Suprapubic skin (tissue), 4 donors: ENCODE data around the gene IFIH1. TPM values are rescaled to one million over a fixed set of nuclear protein-coding genes. Genes with fewer than 3 reads are reported as not detected.

ENCODE experiments used
- DNase-seq, 2 donors: peaks; one replicate each; pipeline ENCODE4 v3.0.0-alpha.2; 2019; ENCODE audit warnings: low spot score in 2 of 2
- H3K27ac ChIP-seq: fragments of 200-600 bp; sonication (generic); one replicate; pipeline ENCODE4 v1.5.1; 2019
- H3K27me3 ChIP-seq: fragments of 200-600 bp; sonication (generic); one replicate; pipeline ENCODE4 v1.5.1; 2019
- H3K36me3 ChIP-seq: fragments of 200-600 bp; sonication (generic); one replicate; pipeline ENCODE4 v1.5.1; 2019
- H3K4me1 ChIP-seq: fragments of 200-600 bp; sonication (generic); one replicate; pipeline ENCODE4 v1.5.1; 2019
- H3K4me3 ChIP-seq: fragments of 200-600 bp; sonication (generic); one replicate; pipeline ENCODE4 v1.5.1; 2019; ENCODE audit warnings: mild to moderate bottlenecking
- H3K9me3 ChIP-seq: fragments of 200-600 bp; sonication (generic); one replicate; pipeline ENCODE4 v1.5.1; 2019
- EP300 ChIP-seq: sonication (generic); formaldehyde crosslinking; IDR thresholded peaks from one replicate; pipeline ENCODE4 v1.6.1; 2017; ENCODE audit warnings: antibody characterized with exemption
- POLR2A ChIP-seq, 2 donors: fragments of 450-650 bp; IDR thresholded peaks; one replicate each; pipeline ENCODE4 v1.6.1; 2017; ENCODE audit warnings: antibody characterized with exemption in 2 of 2, mild to moderate bottlenecking in 2 of 2, moderate library complexity in 2 of 2
- POLR2AphosphoS5 ChIP-seq, 3 donors: sonication (generic); formaldehyde crosslinking; IDR thresholded peaks; one replicate each; pipeline ENCODE4 v1.6.1; 2017; ENCODE audit warnings: antibody characterized with exemption in 3 of 3
- WGBS: methylation state at CpG from one replicate; pipeline ENCODE4 v1.1.5; 2018; 5-methylcytosine and 5-hydroxymethylcytosine counted together
- total RNA-seq, 4 donors: library from RNA; depleted of rRNA; stranded (reverse); fragments of >200 nt; gene quantifications; one replicate each; pipeline ENCODE4 v1.1.0, GENCODE V29; 2016
- TF ChIP-seq, protein P1 (sequence below), 2 donors: fragments of 200-600 bp in 1 of 2; fragments of 450-650 bp in 1 of 2; sonication (generic) in 1 of 2; IDR thresholded peaks; one replicate each; pipeline ENCODE4 v1.5.1; 2016 to 2019; ENCODE audit warnings: antibody characterized with exemption in 2 of 2, mild to moderate bottlenecking in 1 of 2, moderate library complexity in 1 of 2

Gene IFIH1
- total RNA-seq, 4 donors from 2014 or later, result 8.7 to 20.7 (median 16.2) TPM

DNA sequence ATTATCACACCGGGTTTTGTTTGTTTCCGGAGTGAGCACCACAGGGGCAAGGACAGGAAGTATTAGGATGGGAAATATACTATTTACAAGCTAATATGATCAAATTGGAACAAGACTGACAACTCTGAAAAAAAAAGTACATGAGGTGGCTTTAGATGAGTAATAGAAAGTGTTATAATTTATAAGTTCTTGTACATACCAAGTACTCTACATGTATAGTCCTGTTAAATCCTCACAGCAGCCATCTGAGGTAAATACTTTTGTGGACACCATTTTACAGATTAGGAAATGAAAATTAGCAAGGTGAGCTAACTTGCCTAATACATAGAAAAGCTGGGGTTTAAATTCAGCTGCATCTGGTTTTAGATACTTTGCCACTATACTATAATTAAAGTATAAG is 86.5 kb downstream of the IFIH1 start:
- Histone ChIP-seq H3K9me3 (no peaks in the 10 kb centered on the region), H3K36me3 (no peaks in the 10 kb centered on the region), H3K27ac (no peak overlapping the region), H3K4me1 (peaks cover 3% of the 10 kb centered on the region), H3K27me3 (no peaks in the 10 kb centered on the region), H3K4me3 (no peak overlapping the region)
- TF ChIP-seq POLR2A (IDR thresholded peaks at IDR 0.05) (no peak), EP300 (no peak), POLR2AphosphoS5 (IDR thresholded peaks at IDR 0.05) (no peak)
- TF ChIP-seq, protein P1, sequence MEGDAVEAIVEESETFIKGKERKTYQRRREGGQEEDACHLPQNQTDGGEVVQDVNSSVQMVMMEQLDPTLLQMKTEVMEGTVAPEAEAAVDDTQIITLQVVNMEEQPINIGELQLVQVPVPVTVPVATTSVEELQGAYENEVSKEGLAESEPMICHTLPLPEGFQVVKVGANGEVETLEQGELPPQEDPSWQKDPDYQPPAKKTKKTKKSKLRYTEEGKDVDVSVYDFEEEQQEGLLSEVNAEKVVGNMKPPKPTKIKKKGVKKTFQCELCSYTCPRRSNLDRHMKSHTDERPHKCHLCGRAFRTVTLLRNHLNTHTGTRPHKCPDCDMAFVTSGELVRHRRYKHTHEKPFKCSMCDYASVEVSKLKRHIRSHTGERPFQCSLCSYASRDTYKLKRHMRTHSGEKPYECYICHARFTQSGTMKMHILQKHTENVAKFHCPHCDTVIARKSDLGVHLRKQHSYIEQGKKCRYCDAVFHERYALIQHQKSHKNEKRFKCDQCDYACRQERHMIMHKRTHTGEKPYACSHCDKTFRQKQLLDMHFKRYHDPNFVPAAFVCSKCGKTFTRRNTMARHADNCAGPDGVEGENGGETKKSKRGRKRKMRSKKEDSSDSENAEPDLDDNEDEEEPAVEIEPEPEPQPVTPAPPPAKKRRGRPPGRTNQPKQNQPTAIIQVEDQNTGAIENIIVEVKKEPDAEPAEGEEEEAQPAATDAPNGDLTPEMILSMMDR (IDR thresholded peaks at IDR 0.05), result no peak
- no peak for DNase-seq
- 55% methylated on average over 2 of the region's 2 CpGs for WGBS

DNA sequence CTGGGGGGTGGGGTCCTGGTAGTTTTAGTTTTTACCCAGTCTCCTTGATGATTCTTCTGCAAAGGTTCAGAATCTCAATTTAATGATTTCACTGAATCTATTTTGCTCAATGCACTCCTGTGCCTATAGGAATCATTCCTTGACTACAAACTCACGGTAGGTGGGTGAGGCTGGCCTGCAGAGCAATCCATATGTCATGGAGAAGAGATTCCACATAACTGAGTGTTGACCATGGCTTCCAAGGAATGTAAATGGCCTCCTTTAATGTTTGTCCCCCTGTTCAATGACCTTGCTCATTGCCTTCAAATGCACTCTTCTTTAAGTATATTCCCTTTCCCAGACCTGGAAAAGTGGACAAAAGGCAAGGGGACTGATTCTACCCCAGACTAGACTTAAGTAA is 87.7 kb downstream of the IFIH1 start:
- H3K27me3 ChIP-seq, result no peaks in the 10 kb centered on the region
- no peak for TF ChIP-seq EP300
- no peak for TF ChIP-seq POLR2A (IDR thresholded peaks at IDR 0.05)
- H3K4me1 ChIP-seq, result peaks cover 3% of the 10 kb centered on the region
- H3K9me3 ChIP-seq, result no peaks in the 10 kb centered on the region
- 83% methylated on average over 1 of the region's 1 CpG for WGBS
- no peak overlapping the region for H3K4me3 ChIP-seq
- H3K27ac ChIP-seq, result no peak overlapping the region
- no peaks in the 10 kb centered on the region for H3K36me3 ChIP-seq
- no peak for DNase-seq

DNA sequence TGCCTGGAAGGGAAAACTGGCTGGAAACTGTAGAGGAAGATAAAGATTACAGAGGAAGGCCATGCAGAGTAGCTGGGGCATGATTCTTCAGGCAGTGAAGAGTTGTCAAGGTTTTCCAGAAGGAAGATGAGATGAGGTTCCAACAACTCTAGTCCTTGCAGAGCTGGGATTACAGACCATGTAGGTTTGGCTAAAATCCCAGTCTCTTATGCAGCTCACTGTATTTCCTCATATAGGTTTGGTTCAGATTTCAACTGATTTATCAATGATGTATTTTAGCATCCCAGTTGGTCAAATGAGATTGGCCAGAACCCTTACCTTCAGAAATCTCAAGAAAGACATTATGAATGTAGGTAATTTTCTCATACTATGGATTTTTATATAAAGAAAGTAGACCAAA is 91.6 kb downstream of the IFIH1 start:
- Histone ChIP-seq H3K27ac (no peak overlapping the region), H3K9me3 (no peaks in the 10 kb centered on the region), H3K27me3 (no peaks in the 10 kb centered on the region), H3K4me1 (peaks cover 4% of the 10 kb centered on the region), H3K36me3 (no peaks in the 10 kb centered on the region), H3K4me3 (no peak overlapping the region)
- no peak for DNase-seq
- TF ChIP-seq EP300 (no peak), POLR2A (IDR thresholded peaks at IDR 0.05) (no peak), POLR2AphosphoS5 (IDR thresholded peaks at IDR 0.05) (no peak)
- TF ChIP-seq, protein P1 (IDR thresholded peaks at IDR 0.05), result no peak

DNA sequence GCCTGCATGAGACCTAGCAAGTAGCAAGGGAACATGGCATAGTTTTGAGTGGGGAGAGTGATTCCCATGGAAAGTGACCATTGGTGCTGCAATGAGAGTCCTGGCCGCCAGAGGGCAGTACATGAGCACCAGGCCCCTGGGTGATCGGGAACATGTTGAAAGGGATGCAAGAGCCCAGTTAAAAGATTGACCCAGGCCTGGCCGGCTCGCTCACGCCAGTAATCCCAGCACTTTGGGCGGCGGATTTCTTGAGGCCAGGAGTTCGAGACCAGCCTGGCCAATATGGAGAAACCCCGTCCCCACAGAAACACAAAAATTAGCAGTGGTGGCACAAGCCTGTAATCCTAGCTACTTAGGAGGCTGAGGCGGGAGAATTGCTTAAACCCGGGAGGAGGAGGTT is 97.4 kb downstream of the IFIH1 start:
- Histone ChIP-seq H3K27me3 (no peaks in the 10 kb centered on the region), H3K27ac (no peak overlapping the region), H3K4me3 (no peak overlapping the region), H3K36me3 (no peaks in the 10 kb centered on the region), H3K4me1 (peaks cover 20% of the 10 kb centered on the region), H3K9me3 (no peaks in the 10 kb centered on the region)
- TF ChIP-seq, protein P1 (IDR thresholded peaks at IDR 0.05), result peak; percentile 42 to 80
- TF ChIP-seq POLR2AphosphoS5 (IDR thresholded peaks at IDR 0.05), result no peak
- WGBS, result 61% methylated on average over 10 of the region's 11 CpGs
- DNase-seq, result peak; percentile 79 to 83

DNA sequence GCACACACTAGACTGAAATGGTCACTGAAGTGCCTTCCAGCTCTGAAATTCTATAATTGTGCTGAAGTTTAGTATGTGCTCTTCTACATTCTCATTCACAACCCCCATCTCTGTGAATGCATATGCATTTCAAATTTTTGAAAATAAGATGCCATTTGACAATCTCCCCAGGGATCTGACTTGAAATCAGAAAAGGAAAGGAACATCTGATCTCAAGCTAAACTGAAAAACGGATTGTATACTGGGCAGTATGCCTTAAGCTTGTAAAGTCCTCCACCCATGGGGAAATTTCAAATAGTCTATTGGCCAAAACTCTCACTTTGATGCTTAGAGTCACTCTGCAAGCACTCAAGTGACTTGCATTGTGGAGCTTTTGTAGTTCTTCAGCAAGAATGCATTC is 98.1 kb downstream of the IFIH1 start:
- no peak for TF ChIP-seq POLR2A (IDR thresholded peaks at IDR 0.05)
- TF ChIP-seq, protein P1 (IDR thresholded peaks at IDR 0.05), result no peak
- TF ChIP-seq POLR2AphosphoS5 (IDR thresholded peaks at IDR 0.05), result no peak
- TF ChIP-seq EP300, result no peak
- Histone ChIP-seq H3K4me1 (peaks cover 20% of the 10 kb centered on the region), H3K27me3 (no peaks in the 10 kb centered on the region), H3K36me3 (no peaks in the 10 kb centered on the region), H3K9me3 (no peaks in the 10 kb centered on the region), H3K27ac (no peak overlapping the region), H3K4me3 (no peak overlapping the region)
- 40% methylated on average over 1 of the region's 1 CpG for WGBS
- DNase-seq, result no peak

DNA sequence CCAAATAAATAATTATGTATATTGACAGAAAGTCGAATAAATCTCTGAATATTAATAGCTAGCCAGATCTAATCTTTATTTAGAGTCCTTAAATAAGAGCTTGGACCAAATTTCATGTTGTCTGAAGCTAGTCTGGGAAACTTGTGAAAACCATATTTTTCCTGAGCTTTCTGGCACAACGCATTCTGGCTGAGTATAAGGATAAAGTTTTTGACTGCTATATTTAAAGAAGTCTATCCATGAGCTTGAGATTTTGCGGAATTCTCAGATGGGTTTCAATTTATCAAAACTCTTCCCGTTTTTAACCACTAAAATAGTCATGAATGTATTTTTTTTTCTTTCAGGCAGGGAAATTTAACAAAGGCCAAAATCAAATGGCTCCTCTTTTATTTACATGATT is 99.1 kb downstream of the IFIH1 start:
- Histone ChIP-seq H3K36me3 (no peaks in the 10 kb centered on the region), H3K9me3 (no peaks in the 10 kb centered on the region), H3K27ac (no peak overlapping the region), H3K4me3 (no peak overlapping the region), H3K27me3 (no peaks in the 10 kb centered on the region), H3K4me1 (peaks cover 20% of the 10 kb centered on the region)
- DNase-seq, result no peak
- WGBS, result 65% methylated on average over 4 of the region's 4 CpGs
- TF ChIP-seq POLR2A (IDR thresholded peaks at IDR 0.05), result no peak
- no peak for TF ChIP-seq EP300
- TF ChIP-seq, protein P1 (IDR thresholded peaks at IDR 0.05), result no peak
- TF ChIP-seq POLR2AphosphoS5 (IDR thresholded peaks at IDR 0.05), result no peak
